WI38 (cell line): ENCODE measurements around the gene FDCSP.

Source experiments
- H3K4me3 ChIP-seq: 2 replicates; pipeline ENCODE4 v1.5.1; 2011; ENCODE audit warnings: low read depth, mild to moderate bottlenecking, control low read depth, low read length
- TF ChIP-seq, protein P1 (sequence below): IDR thresholded peaks from 2 replicates; pipeline ENCODE4 v1.5.1; 2012; ENCODE audit warnings: low read depth, mild to moderate bottlenecking, control low read depth, low read length

The FDCSP gene

GRCh38 chr4:70183940-70184246 lies 42.0 kb upstream of the FDCSP start:
- TF ChIP-seq, protein P1, sequence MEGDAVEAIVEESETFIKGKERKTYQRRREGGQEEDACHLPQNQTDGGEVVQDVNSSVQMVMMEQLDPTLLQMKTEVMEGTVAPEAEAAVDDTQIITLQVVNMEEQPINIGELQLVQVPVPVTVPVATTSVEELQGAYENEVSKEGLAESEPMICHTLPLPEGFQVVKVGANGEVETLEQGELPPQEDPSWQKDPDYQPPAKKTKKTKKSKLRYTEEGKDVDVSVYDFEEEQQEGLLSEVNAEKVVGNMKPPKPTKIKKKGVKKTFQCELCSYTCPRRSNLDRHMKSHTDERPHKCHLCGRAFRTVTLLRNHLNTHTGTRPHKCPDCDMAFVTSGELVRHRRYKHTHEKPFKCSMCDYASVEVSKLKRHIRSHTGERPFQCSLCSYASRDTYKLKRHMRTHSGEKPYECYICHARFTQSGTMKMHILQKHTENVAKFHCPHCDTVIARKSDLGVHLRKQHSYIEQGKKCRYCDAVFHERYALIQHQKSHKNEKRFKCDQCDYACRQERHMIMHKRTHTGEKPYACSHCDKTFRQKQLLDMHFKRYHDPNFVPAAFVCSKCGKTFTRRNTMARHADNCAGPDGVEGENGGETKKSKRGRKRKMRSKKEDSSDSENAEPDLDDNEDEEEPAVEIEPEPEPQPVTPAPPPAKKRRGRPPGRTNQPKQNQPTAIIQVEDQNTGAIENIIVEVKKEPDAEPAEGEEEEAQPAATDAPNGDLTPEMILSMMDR, result no peak
- no peak overlapping the region for H3K4me3 ChIP-seq

- TF ChIP-seq, protein P1, result no peak
- no peak overlapping the region for H3K4me3 ChIP-seq
Measured at GRCh38 chr4:70187216-70187615, 38.7 kb upstream of the FDCSP start.

DNA sequence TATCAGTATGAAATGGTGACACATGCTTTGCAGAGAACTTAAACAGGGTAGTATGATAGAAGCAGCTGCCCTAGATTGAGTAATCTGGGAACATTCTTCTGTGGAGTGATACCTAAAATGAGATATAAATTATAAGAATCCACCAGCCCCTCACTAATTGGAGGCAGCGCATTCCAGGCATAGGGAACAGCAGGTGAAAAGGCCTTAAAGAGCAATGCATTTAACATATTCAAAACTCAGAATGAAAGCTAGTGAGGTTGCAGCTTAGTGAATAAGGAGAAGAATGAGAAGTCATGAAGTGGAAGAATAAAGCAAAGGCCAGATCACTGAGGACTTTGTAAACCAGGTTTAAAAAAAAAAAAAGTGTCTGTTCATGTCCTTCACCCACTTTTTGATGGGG lies 35.3 kb upstream of the FDCSP start:
- TF ChIP-seq, protein P1, result no peak
- no peak overlapping the region for H3K4me3 ChIP-seq

GRCh38 chr4:70191647-70192046 lies 34.3 kb upstream of the FDCSP start:
- no peak overlapping the region for H3K4me3 ChIP-seq
- TF ChIP-seq, protein P1, result no peak

DNA sequence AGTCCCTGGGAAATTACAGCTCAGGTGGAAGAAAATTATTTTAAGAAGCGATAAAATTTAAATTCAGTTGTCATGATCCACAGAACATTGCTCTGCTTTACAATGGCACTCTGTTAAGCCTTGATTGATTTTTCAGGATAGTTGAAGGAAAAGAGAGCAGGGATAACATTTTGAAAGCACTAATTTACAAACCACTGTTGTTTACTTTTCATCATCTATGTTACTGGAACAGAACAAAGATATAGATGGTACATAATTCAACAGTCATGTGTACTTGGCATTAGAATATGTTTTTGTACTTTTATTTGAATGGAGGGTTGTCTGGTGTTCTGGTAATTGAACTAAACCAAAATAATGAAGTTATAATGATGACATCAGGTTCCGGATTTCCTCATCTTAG lies 33.0 kb upstream of the FDCSP start:
- TF ChIP-seq, protein P1, result no peak
- no peak overlapping the region for H3K4me3 ChIP-seq

DNA sequence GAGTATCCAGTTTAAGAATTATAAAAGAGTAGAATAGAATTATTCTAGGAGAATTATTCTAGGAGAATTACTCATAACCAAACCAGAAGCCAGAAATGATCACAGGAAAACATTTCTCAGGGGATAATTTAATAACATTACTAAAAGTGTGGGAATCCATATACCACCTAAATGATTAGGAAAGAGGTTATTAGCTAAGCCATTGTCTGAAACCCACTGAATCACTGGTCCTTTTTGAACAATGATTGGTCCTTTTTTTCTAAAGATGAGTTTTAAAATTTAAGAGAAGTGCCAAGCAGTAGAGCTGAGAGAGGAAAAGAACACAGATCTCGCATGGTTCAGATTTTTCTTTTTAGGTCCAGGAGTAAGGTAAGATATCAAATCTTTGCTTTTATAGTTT lies 30.5 kb upstream of the FDCSP start, which contains the start of gene ODAM:
Gene ODAM, plus strand, starts transcription at position 301 of the 400 bp plus-strand sequence. CDS start 819 bp downstream, outside the sequence.
- TF ChIP-seq, protein P1, result no peak

GRCh38 chr4:70196857-70197256 lies 29.1 kb upstream of the FDCSP start:
- H3K4me3 ChIP-seq, result no peak overlapping the region
- TF ChIP-seq, protein P1, result no peak

More for the DNA sequence above, 30.5 kb upstream of the FDCSP start, which contains the start of gene ODAM:
- H3K4me3 ChIP-seq, result no peak within 1 kb of the TSS
